NCI-H146 (cell line): ENCODE results near the gene RBM20.
A peak's percentile ranks its signal among the peaks of the same experiment; 100 is the strongest.

ENCODE experiments used
- DNase-seq: peaks from one replicate; lab custom pipeline; 2025; lab: John Stamatoyannopoulos, UW

RBM20 gene

GRCh38 chr10:110788620-110789385 is 144.7 kb downstream of the RBM20 start:
- DNase-seq, result no peak

GRCh38 chr10:110789604-110790433 is 145.7 kb downstream of the RBM20 start:
- no peak for DNase-seq

- no peak for DNase-seq
Observed at GRCh38 chr10:110790913-110791506, 146.9 kb downstream of the RBM20 start.

GRCh38 chr10:110791541-110792073 is 147.5 kb downstream of the RBM20 start:
- DNase-seq, result no peak

GRCh38 chr10:110792476-110793125 is 148.5 kb downstream of the RBM20 start:
- no peak for DNase-seq

GRCh38 chr10:110793128-110793812 is 149.1 kb downstream of the RBM20 start:
- no peak for DNase-seq

DNA sequence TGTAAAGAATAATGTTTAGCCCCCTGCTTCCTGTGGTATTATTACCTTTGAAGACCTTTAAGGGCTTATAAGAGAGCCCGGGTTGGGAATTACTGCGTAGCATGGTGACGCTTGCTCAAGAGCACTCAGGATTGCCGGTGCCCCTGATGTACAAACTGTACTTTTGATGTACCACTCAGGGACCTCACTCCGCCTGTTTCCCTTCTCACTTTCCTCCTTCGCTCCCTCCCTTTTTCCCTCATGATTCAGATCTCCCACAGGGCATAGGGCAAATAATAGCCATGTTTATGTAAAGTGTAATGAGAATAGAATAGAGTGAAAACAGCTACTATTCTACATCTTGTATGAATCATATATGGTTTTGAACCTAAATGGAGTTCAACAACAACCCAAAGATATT is 149.8 kb downstream of the RBM20 start:
- DNase-seq, result no peak

GRCh38 chr10:110794808-110795207 is 150.7 kb downstream of the RBM20 start:
- DNase-seq, result peak; percentile 16

- DNase-seq, result no peak
Observed at GRCh38 chr10:110797416-110797815, 153.3 kb downstream of the RBM20 start.

- DNase-seq, result no peak
Observed at GRCh38 chr10:110798340-110798739, 154.2 kb downstream of the RBM20 start.

DNA sequence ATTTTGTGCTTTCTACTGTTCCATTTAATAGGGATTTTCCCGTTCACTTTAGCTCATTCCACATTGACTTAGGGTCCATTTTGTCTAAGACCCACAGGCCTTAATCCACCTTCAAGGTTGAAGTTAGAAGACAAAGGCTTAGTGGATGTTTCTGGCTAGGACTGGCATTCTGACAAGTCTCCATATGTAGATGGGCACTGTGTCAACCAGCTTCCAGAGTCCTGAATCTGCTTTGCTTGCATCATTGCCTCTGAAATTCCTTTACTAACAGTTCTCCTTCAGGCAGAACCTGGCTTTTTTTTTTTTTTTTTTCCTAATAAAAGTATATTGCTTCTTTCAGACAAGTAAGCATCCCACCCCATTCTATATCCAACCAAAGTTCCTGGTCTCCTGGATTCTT is 158.0 kb downstream of the RBM20 start:
- no peak for DNase-seq

DNA sequence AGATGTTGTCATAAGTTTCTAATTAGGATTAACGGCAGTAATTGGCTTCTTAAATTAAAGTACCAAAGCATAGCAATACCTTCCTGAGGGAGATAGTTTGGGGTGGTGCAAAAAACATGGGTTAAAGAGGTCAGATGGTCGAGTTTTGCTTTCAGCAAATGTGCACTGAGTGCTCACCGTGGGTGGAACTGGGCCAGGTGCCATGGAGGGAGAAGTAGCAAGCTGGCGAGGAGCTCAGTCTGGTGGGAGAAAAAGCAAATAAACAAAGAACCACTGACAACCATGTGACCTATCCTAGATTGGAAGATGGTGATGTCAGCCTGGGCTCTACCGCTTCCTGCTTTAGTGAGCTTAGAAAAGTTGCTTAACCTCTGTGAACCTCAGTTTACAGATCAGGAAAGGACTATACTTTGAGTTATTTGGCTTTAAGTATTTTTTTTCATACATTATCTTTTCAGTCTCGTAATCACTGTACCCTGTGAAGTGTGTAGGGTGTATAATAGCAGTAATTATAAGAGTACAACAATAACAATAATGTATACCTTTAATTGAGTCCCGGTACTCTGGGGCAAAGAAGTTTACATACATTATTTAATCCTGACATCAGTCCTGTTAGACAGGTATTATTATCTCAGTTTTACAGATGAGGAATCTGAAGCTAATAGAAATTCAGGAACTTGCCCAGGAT is 158.6 kb downstream of the RBM20 start:
- peak; percentile 61 for DNase-seq

GRCh38 chr10:110803239-110803749 is 159.2 kb downstream of the RBM20 start:
- no peak for DNase-seq

- peak; percentile 44 for DNase-seq
Observed at GRCh38 chr10:110803830-110804338, 159.7 kb downstream of the RBM20 start.

DNA sequence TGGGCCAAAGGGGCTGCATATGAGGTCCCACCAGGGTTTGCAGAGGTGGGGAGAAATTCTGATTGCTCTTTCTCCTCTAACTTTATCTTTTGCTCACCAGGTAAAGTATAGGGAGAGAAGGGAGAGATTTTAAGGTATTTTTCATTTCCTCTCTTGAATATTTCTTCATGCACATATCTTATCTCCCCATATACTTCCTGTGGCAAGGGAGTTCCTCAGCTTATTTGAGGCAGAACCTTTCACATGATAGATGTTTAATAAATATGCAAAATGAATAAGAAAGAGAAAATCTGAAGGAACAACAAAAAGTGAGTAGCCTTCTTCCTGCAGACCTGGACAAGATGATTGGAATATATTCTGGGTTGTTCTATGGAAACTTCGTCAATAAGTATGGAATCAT is 160.2 kb downstream of the RBM20 start:
- DNase-seq, result no peak

DNA sequence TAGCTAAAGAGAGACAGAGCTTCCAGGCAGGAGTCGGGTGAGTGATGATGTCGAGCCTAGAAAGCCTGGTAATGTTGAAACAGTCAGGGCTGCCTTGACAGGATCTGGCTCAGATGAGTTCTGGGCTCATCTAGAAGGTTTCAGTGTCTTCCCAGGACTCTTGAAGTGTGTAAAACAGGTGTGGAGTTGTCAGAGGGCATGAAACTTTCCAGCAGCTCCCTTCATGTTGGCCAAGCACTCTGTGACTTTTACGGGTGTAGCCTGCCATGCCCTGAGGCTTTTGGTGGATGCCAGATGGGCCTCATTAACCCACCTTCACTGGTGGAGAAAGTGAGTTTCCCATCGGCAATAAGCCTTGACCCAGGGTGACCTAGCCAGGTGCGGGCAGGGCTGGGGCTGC is 161.2 kb downstream of the RBM20 start:
- no peak for DNase-seq

GRCh38 chr10:110806335-110806734 is 162.2 kb downstream of the RBM20 start:
- DNase-seq, result no peak

DNA sequence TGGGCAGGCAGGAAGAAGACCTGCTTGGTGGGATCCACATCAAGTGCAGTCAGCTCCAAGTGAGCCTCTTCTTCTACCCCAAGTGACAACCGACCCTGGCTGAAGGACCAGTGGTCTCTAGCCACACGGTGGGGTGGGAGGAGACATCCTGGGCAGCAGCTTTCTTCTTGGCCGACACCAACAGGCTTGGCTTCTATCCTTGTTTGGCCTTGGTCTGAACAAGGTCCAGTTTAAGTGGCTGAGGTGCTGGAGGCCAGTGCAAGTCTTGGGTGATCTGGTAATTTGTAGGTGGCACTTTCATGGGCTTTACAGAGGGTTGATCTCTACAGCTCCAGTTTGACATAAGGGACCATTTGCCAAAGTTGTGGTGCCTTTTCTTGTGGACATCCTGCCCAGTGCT is 164.0 kb downstream of the RBM20 start:
- DNase-seq, result no peak

DNA sequence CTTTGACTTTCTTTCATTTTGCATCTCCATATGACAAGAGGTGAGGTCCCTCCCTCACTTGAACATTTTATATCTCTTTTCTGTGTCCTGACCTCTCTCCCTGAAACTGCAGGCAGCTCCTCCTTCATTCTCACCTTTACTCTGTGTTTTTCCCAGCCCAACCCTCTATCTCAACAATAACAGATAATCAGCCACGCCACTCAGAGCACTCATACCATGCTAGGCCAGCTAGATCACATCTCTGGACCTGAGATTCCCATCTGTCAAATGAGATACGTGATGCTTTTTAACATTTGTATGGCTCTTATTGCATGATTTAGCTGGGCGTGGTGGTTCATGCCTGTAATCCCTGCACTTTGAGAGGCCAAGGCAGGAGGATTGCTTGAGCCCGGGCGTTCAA is 164.5 kb downstream of the RBM20 start:
- no peak for DNase-seq

GRCh38 chr10:110810625-110811024 is 166.5 kb downstream of the RBM20 start:
- DNase-seq, result no peak
